KMS-11 (cell line): ENCODE results near the gene SRL.

ENCODE experiments used
- H2AFZ ChIP-seq: fragments of 200-600 bp; sonication (generic); 2 replicates; pipeline ENCODE4 v1.6.1; 2016; ENCODE audit warnings: antibody characterized with exemption, mixed run types, low read depth
- H3K27ac ChIP-seq: fragments of 200-600 bp; sonication (generic); 2 replicates; pipeline ENCODE4 v1.6.1; 2016; ENCODE audit warnings: mild to moderate bottlenecking, mixed run types
- H3K27me3 ChIP-seq: fragments of 200-600 bp; sonication (generic); 2 replicates; pipeline ENCODE4 v1.6.1; 2017; ENCODE audit warnings: mild to moderate bottlenecking, low read depth, mixed run types, moderate library complexity; ENCODE audit not compliant: insufficient read depth
- H3K36me3 ChIP-seq: fragments of 200-600 bp; sonication (generic); 2 replicates; pipeline ENCODE4 v1.6.1; 2017; ENCODE audit warnings: mild to moderate bottlenecking, mixed run types; ENCODE audit not compliant: insufficient read depth
- H3K4me1 ChIP-seq: fragments of 200-600 bp; sonication (generic); 2 replicates; pipeline ENCODE4 v1.6.1; 2016; ENCODE audit warnings: mild to moderate bottlenecking, low read depth, mixed run types; ENCODE audit not compliant: poor library complexity, severe bottlenecking
- H3K4me2 ChIP-seq: fragments of 200-600 bp; sonication (generic); 2 replicates; pipeline ENCODE4 v1.7.0; 2016; ENCODE audit warnings: mild to moderate bottlenecking, mixed run types
- H3K4me3 ChIP-seq: fragments of 200-600 bp; sonication (generic); IDR thresholded peaks from 2 replicates; pipeline ENCODE4 v1.6.1; 2017; ENCODE audit warnings: low read depth, low read length, mixed read lengths; ENCODE audit not compliant: insufficient read depth
- H3K79me2 ChIP-seq: fragments of 200-600 bp; sonication (generic); 2 replicates; pipeline ENCODE4 v1.6.1; 2016; ENCODE audit warnings: low read depth, mixed run types; ENCODE audit not compliant: insufficient read depth
- H3K9ac ChIP-seq: fragments of 200-600 bp; sonication (generic); 2 replicates; pipeline ENCODE4 v1.6.1; 2016; ENCODE audit warnings: mild to moderate bottlenecking, mixed run types
- H4K20me1 ChIP-seq: fragments of 200-600 bp; sonication (generic); 2 replicates; pipeline ENCODE4 v1.6.1; 2016; ENCODE audit warnings: mild to moderate bottlenecking, mixed run types; ENCODE audit not compliant: insufficient read depth
- TF ChIP-seq, protein P1 (sequence below): fragments of 200-600 bp; sonication (generic); conservative IDR thresholded peaks from 2 replicates; pipeline ENCODE4 v1.6.1; 2017; ENCODE audit warnings: low read depth, mild to moderate bottlenecking, antibody characterized with exemption, low read length, moderate library complexity, mixed read lengths

SRL gene

GRCh38 chr16:4275861-4276260 lies 34.0 kb upstream of the SRL start:
- Histone ChIP-seq H3K9ac (no peak overlapping the region), H3K79me2 (peaks cover 8% of the 10 kb centered on the region), H3K4me2 (no peak overlapping the region), H4K20me1 (no peaks in the 10 kb centered on the region), H3K4me1 (peaks cover 20% of the 10 kb centered on the region), H3K36me3 (no peaks in the 10 kb centered on the region), H3K27ac (no peak overlapping the region), H3K4me3 (no peak overlapping the region), H3K27me3 (no peaks in the 10 kb centered on the region), H2AFZ (no peak overlapping the region)
- TF ChIP-seq, protein P1, sequence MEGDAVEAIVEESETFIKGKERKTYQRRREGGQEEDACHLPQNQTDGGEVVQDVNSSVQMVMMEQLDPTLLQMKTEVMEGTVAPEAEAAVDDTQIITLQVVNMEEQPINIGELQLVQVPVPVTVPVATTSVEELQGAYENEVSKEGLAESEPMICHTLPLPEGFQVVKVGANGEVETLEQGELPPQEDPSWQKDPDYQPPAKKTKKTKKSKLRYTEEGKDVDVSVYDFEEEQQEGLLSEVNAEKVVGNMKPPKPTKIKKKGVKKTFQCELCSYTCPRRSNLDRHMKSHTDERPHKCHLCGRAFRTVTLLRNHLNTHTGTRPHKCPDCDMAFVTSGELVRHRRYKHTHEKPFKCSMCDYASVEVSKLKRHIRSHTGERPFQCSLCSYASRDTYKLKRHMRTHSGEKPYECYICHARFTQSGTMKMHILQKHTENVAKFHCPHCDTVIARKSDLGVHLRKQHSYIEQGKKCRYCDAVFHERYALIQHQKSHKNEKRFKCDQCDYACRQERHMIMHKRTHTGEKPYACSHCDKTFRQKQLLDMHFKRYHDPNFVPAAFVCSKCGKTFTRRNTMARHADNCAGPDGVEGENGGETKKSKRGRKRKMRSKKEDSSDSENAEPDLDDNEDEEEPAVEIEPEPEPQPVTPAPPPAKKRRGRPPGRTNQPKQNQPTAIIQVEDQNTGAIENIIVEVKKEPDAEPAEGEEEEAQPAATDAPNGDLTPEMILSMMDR: no peak

DNA sequence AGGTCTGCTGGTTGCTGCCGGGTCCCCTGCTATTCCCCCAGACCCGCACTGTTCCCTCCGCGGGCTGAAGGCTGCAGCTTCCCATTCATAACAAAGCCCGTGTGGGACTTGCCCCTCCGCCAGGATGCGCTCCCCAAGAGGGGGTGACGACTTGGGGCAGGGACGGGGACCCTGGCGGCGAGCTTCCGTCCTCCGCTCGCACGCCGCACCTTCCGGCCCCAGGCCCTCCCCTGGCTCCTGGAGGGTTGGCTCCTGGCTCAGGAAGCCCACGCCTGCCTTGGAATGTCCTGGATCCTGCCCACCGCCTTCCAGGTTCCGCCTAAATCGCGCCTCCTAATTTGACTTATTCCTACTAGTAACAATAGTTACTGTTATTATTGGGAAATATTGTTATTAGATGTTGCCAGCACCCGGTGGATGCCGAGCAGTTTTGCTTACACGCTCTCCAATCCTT lies 32.0 kb upstream of the SRL start:
- TF ChIP-seq, protein P1: peak; percentile 76
- Histone ChIP-seq H3K79me2 (peaks cover 28% of the 10 kb centered on the region), H3K4me3 (no peak overlapping the region), H3K27me3 (no peaks in the 10 kb centered on the region), H3K4me1 (peaks cover 31% of the 10 kb centered on the region), H3K27ac (peak overlapping the region; percentile 76), H3K36me3 (no peaks in the 10 kb centered on the region), H3K9ac (peak overlapping the region; percentile 63), H2AFZ (peak overlapping the region; percentile 56), H3K4me2 (peak overlapping the region; percentile 80; the same call in 1 of the 2 replicates), H4K20me1 (no peaks in the 10 kb centered on the region)

DNA sequence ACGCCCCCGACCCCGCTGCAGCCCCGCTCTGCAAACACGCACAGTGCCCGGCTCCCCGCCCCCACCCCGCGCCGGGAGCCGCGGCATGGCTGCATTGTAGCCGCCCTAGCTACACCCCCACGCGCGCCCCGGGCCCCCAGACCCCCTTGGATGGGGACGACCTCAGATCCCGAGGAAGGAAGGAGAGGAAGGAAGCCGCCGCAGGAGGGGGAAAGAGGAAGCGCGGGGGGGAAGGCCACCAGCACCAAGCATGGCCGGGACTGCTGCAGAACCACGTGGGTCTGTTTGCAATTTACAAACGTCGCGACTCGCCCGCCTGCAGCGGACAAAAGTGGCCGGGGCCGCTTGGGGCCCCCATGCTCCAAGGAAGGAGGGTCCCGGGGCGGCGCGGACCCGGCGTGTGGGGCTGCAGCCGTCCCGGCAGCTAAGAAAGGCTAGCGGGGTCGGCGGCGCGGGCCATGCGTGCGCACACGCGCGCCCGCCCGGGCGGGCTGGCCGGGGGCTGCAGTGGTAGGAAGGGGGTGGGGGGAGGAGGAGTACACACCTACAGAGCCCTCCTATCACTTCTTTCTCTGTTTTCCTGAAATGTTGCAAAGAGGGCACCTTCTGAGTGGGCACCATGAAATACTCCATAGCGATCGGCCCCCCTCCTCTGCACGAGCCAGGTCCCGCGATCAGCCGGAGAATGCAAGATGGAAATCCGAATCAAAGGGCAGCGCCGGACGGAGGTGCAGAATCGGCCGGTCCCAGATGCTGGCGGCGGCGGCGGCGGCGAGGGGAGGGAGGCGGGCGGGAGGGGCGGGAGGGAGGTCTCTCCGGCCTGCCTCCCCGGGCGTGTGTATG lies 30.5 kb upstream of the SRL start:
- Histone ChIP-seq H3K36me3 (no peaks in the 10 kb centered on the region), H4K20me1 (no peaks in the 10 kb centered on the region; the same call in 1 of the 2 replicates), H3K4me1 (peaks cover 31% of the 10 kb centered on the region), H3K4me2 (peak overlapping the region; percentile 62), H3K27me3 (no peaks in the 10 kb centered on the region), H3K27ac (peak overlapping the region; percentile 98), H2AFZ (peak overlapping the region; percentile 36; the same call in 1 of the 2 replicates), H3K9ac (peak overlapping the region; percentile 98), H3K4me3 (no peak overlapping the region), H3K79me2 (peaks cover 43% of the 10 kb centered on the region)
- TF ChIP-seq, protein P1: no peak

DNA sequence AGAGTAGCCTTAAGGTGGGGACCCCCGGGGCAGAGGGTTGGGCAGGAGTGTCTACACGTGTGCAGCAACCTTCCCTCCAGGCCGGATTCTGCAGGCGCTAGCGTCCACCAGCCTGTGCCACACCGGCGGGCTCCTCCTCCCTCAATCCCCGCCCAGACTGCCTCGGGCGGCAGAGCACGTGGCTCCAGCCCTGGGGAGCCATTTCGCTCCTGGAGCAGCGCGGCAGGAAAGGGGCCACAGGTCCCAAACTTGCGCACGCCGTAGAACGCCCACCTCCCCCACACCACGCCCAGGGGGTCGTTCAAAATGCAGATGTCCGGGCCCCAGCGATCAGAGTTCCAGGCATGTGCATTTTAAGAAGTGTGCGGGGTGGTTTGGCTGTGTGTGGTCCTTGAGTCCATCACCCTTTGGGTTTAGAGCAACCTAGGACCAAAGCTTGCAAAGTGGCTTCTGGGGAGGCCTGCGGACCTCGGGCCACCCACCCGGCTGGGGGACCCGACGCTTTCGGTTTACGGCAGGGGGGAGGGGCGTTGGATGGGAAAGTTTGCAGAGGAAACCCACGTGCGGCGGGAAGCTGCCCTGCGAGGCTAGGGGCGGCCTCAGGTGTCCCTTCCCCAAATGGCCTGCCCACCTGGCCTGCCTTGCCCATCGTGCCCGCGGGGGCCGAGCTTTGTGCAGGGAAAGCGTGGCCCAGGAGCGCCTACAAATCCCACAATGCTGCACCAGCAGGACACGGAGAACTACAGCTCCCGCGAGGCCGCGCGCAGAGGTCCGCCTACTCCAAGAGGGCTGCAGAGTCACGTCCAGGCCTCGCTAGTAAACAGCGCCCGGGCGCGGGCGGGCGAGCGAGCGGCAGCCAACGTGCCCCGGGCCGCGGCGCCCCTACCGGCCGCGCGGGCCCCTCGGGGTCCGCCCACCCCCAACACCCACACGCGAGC lies 29.6 kb upstream of the SRL start:
- no peak overlapping the region for H3K4me3 ChIP-seq
- peak overlapping the region; percentile 98 for H3K27ac ChIP-seq
- H3K79me2 ChIP-seq: peaks cover 52% of the 10 kb centered on the region
- no peaks in the 10 kb centered on the region; the same call in 1 of the 2 replicates for H4K20me1 ChIP-seq
- peaks cover 31% of the 10 kb centered on the region for H3K4me1 ChIP-seq
- H3K4me2 ChIP-seq: peak overlapping the region; percentile 98
- no peaks in the 10 kb centered on the region for H3K36me3 ChIP-seq
- peak overlapping the region; percentile 36; the same call in 1 of the 2 replicates for H2AFZ ChIP-seq
- no peaks in the 10 kb centered on the region for H3K27me3 ChIP-seq
- TF ChIP-seq, protein P1: no peak
- peak overlapping the region; percentile 98 for H3K9ac ChIP-seq
